Amygdala (tissue), 56 donors: ENCODE results near the gene QRFP.

Experiments
- DNase-seq, 56 donors: peaks; one replicate each; lab custom pipeline; 2025; lab: John Stamatoyannopoulos, UW

The QRFP gene

GRCh38 chr9:130893341-130894101, 3.1 kb downstream of the QRFP start:
- DNase-seq = peak in 13 of 56 donors; percentile 9 to 60 (median 19)

- peak in 2 of 56 donors; percentile 66 to 68 for DNase-seq
Observed at GRCh38 chr9:130892477-130893304, 3.9 kb downstream of the QRFP start.

- DNase-seq = peak in 23 of 56 donors; percentile 15 to 68 (median 32)
Observed at GRCh38 chr9:130891688-130892476, 4.7 kb downstream of the QRFP start.

GRCh38 chr9:130890870-130891687, 5.5 kb downstream of the QRFP start:
- DNase-seq = no peak

GRCh38 chr9:130890124-130890523, 6.5 kb downstream of the QRFP start:
- DNase-seq = no peak

GRCh38 chr9:130888146-130888885, 8.3 kb downstream of the QRFP start:
- DNase-seq = no peak

- no peak for DNase-seq
Observed at GRCh38 chr9:130887494-130888144, 9.0 kb downstream of the QRFP start.

GRCh38 chr9:130886981-130887380, 9.6 kb downstream of the QRFP start:
- DNase-seq = no peak

GRCh38 chr9:130885484-130886375, 10.9 kb downstream of the QRFP start:
- DNase-seq = no peak

GRCh38 chr9:130884542-130885483, 11.8 kb downstream of the QRFP start:
- DNase-seq = peak in 32 of 56 donors; percentile 11 to 79 (median 46)

GRCh38 chr9:130884111-130884531, 12.5 kb downstream of the QRFP start:
- no peak for DNase-seq

- DNase-seq = no peak
Observed at GRCh38 chr9:130883479-130883878, 13.1 kb downstream of the QRFP start.

GRCh38 chr9:130882696-130883225, 13.9 kb downstream of the QRFP start:
- no peak for DNase-seq

GRCh38 chr9:130881516-130881915, 15.1 kb downstream of the QRFP start:
- DNase-seq = no peak

- no peak for DNase-seq
Observed at GRCh38 chr9:130880599-130881220, 15.9 kb downstream of the QRFP start.
